ENCODE results near the gene ERG. TPM values are rescaled to one million over a fixed set of nuclear protein-coding genes. Genes with fewer than 3 reads are reported as not detected.

ERG gene
- total RNA-seq, 1 donor from 2014 or later = not detected

DNA sequence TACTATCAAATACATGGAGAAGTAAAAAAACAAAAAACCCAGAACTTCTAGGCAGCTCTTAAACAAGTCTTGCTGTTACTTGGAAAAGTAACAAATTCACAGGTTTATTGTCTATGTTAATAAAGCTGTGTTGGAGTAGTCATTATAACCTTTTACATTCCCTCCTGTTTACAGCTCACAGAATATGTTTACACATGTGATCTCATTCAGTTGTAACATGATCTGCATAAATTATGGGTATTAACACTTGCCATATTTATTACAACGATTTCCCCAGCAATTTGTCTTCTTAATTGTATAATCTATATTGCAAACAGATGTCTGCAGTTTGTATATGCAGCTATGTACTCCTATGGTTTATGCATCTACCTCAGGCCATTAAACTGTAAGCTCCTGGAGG, 28.6 kb downstream of the ERG start:
- H3K27me3 ChIP-seq = peaks cover 28% of the 10 kb centered on the region
- Mint-ChIP-seq H3K4me1 (peaks cover 21% of the 10 kb centered on the region), H3K27me3 (ENCODE audit: insufficient read depth, low read depth) (no peaks in the 10 kb centered on the region), H3K4me3 (no peak overlapping the region), H3K27ac (no peak overlapping the region), H3K9me3 (no peaks in the 10 kb centered on the region), H3K36me3 (no peaks in the 10 kb centered on the region)
- DNase-seq (ENCODE audit: low spot score) = no peak
- TF ChIP-seq EZH2 (IDR thresholded peaks at IDR 0.05) = no peak
- no peak for TF ChIP-seq EZH2phosphoT487 (IDR thresholded peaks at IDR 0.05)
- no peak overlapping the region for H3K4me3 ChIP-seq
- H2AFZ ChIP-seq (replicated peaks) = no peak overlapping the region
- no peaks in the 10 kb centered on the region for H3K79me2 ChIP-seq (ENCODE audit: low read depth)
- no peak overlapping the region for H3K9ac ChIP-seq
- no peaks in the 10 kb centered on the region for H3K9me3 ChIP-seq (ENCODE audit: low read depth)
- H3K36me3 ChIP-seq = no peaks in the 10 kb centered on the region
- no peaks in the 10 kb centered on the region for H3K4me1 ChIP-seq
- no peaks in the 10 kb centered on the region for H3F3A ChIP-seq (ENCODE audit: low read depth)
- H4K20me1 ChIP-seq (ENCODE audit: low read depth) = no peaks in the 10 kb centered on the region
- H3K4me2 ChIP-seq = no peak overlapping the region
- no peak overlapping the region for H3K27ac ChIP-seq

GRCh38 chr21:38468989-38469388, 29.3 kb downstream of the ERG start:
- Histone ChIP-seq H3K79me2 (ENCODE audit: low read depth) (no peaks in the 10 kb centered on the region), H3K9me3 (ENCODE audit: low read depth) (no peaks in the 10 kb centered on the region), H3K27ac (no peak overlapping the region), H3K9ac (no peak overlapping the region), H3K4me3 (no peak overlapping the region), H2AFZ (replicated peaks) (no peak overlapping the region), H3K27me3 (peaks cover 28% of the 10 kb centered on the region), H3K4me1 (no peaks in the 10 kb centered on the region), H3K4me2 (no peak overlapping the region), H3K36me3 (no peaks in the 10 kb centered on the region), H4K20me1 (ENCODE audit: low read depth) (no peaks in the 10 kb centered on the region), H3F3A (ENCODE audit: low read depth) (no peaks in the 10 kb centered on the region)
- peaks cover 20% of the 10 kb centered on the region for H3K4me1 Mint-ChIP-seq
- no peaks in the 10 kb centered on the region for H3K36me3 Mint-ChIP-seq
- H3K27me3 Mint-ChIP-seq (ENCODE audit: insufficient read depth, low read depth) = no peaks in the 10 kb centered on the region
- no peak for TF ChIP-seq EZH2phosphoT487 (IDR thresholded peaks at IDR 0.05)
- TF ChIP-seq EZH2 (IDR thresholded peaks at IDR 0.05) = no peak
- TF ChIP-seq, protein P1, sequence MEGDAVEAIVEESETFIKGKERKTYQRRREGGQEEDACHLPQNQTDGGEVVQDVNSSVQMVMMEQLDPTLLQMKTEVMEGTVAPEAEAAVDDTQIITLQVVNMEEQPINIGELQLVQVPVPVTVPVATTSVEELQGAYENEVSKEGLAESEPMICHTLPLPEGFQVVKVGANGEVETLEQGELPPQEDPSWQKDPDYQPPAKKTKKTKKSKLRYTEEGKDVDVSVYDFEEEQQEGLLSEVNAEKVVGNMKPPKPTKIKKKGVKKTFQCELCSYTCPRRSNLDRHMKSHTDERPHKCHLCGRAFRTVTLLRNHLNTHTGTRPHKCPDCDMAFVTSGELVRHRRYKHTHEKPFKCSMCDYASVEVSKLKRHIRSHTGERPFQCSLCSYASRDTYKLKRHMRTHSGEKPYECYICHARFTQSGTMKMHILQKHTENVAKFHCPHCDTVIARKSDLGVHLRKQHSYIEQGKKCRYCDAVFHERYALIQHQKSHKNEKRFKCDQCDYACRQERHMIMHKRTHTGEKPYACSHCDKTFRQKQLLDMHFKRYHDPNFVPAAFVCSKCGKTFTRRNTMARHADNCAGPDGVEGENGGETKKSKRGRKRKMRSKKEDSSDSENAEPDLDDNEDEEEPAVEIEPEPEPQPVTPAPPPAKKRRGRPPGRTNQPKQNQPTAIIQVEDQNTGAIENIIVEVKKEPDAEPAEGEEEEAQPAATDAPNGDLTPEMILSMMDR (IDR thresholded peaks at IDR 0.05) = no peak
- no peak overlapping the region for H3K27ac Mint-ChIP-seq
- H3K4me3 Mint-ChIP-seq = no peak overlapping the region
- DNase-seq (ENCODE audit: low spot score) = no peak
- no peaks in the 10 kb centered on the region for H3K9me3 Mint-ChIP-seq

GRCh38 chr21:38467911-38468310, 30.4 kb downstream of the ERG start:
- Mint-ChIP-seq H3K4me1 (peaks cover 18% of the 10 kb centered on the region), H3K4me3 (no peak overlapping the region), H3K36me3 (no peaks in the 10 kb centered on the region), H3K9me3 (no peaks in the 10 kb centered on the region), H3K27ac (no peak overlapping the region), H3K27me3 (ENCODE audit: insufficient read depth, low read depth) (no peaks in the 10 kb centered on the region)
- H3K4me2 ChIP-seq = no peak overlapping the region
- no peak overlapping the region for H3K27ac ChIP-seq
- no peaks in the 10 kb centered on the region for H3K9me3 ChIP-seq (ENCODE audit: low read depth)
- TF ChIP-seq, protein P1 (IDR thresholded peaks at IDR 0.05) = no peak
- TF ChIP-seq EZH2 (IDR thresholded peaks at IDR 0.05) (no peak), EZH2phosphoT487 (IDR thresholded peaks at IDR 0.05) (no peak)
- no peak overlapping the region for H2AFZ ChIP-seq (replicated peaks)
- H3F3A ChIP-seq (ENCODE audit: low read depth) = no peaks in the 10 kb centered on the region
- H3K36me3 ChIP-seq = no peaks in the 10 kb centered on the region
- H3K79me2 ChIP-seq (ENCODE audit: low read depth) = no peaks in the 10 kb centered on the region
- no peaks in the 10 kb centered on the region for H4K20me1 ChIP-seq (ENCODE audit: low read depth)
- no peaks in the 10 kb centered on the region for H3K4me1 ChIP-seq
- H3K4me3 ChIP-seq = no peak overlapping the region
- peaks cover 20% of the 10 kb centered on the region for H3K27me3 ChIP-seq
- H3K9ac ChIP-seq = no peak overlapping the region
- DNase-seq (ENCODE audit: low spot score) = no peak

- Mint-ChIP-seq H3K9me3 (no peaks in the 10 kb centered on the region), H3K4me1 (peaks cover 15% of the 10 kb centered on the region), H3K4me3 (no peak overlapping the region), H3K36me3 (no peaks in the 10 kb centered on the region), H3K27me3 (ENCODE audit: insufficient read depth, low read depth) (no peaks in the 10 kb centered on the region), H3K27ac (no peak overlapping the region)
- Histone ChIP-seq H3K4me2 (no peak overlapping the region), H3K4me1 (no peaks in the 10 kb centered on the region), H3K36me3 (no peaks in the 10 kb centered on the region), H3K27me3 (peaks cover 15% of the 10 kb centered on the region), H3F3A (ENCODE audit: low read depth) (no peaks in the 10 kb centered on the region), H3K79me2 (ENCODE audit: low read depth) (no peaks in the 10 kb centered on the region), H3K9me3 (ENCODE audit: low read depth) (no peaks in the 10 kb centered on the region), H3K27ac (no peak overlapping the region), H3K4me3 (no peak overlapping the region), H2AFZ (replicated peaks) (no peak overlapping the region), H3K9ac (no peak overlapping the region), H4K20me1 (ENCODE audit: low read depth) (no peaks in the 10 kb centered on the region)
- no peak for TF ChIP-seq EZH2phosphoT487 (IDR thresholded peaks at IDR 0.05)
- TF ChIP-seq EZH2 (IDR thresholded peaks at IDR 0.05) = no peak
- TF ChIP-seq, protein P1 (IDR thresholded peaks at IDR 0.05) = no peak
- DNase-seq (ENCODE audit: low spot score) = no peak
These were observed 30.9 kb downstream of the ERG start for GRCh38 chr21:38467374-38467773.

All from neural progenitor cell (in vitro differentiated cells).